WTC11 (cell line): ENCODE data around the gene CHRNA1. TPM values are rescaled to one million over a fixed set of nuclear protein-coding genes. Genes with fewer than 3 reads are reported as not detected.

Experiments
- ATAC-seq: fragments of 200-7000 bp; cut with Tn5 transposase; 2 replicates; pipeline ENCODE4 v1.10.0; 2021; ENCODE audit warnings: mild to moderate bottlenecking, moderate library complexity
- CTCF ChIA-PET: fragments of 300-600 bp; sonication (Branson Sonifier 250); formaldehyde crosslinking; loops from one replicate; lab custom pipeline; 2021; ENCODE audit warnings: antibody characterized with exemption; lab: Charles Lee
- POLR2A ChIA-PET: fragments of 350-600 bp; sonication (Branson Sonifier 250); formaldehyde crosslinking; loops from one replicate; lab custom pipeline; 2021; ENCODE audit warnings: antibody characterized with exemption; lab: Charles Lee
- DNase-seq: peaks from one replicate; pipeline ENCODE4 v3.0.0; 2021; ENCODE audit warnings: low spot score
- H3K27ac Mint-ChIP-seq: 2 replicates; pipeline ENCODE4 v1.8.0; 2021; ENCODE audit warnings: mixed read lengths
- H3K27me3 Mint-ChIP-seq: 2 replicates; pipeline ENCODE4 v1.8.0; 2021; ENCODE audit warnings: low read depth, mild to moderate bottlenecking, moderate library complexity, mixed read lengths
- H3K36me3 Mint-ChIP-seq: 2 replicates; pipeline ENCODE4 v1.8.0; 2021; ENCODE audit warnings: mixed read lengths
- H3K4me1 Mint-ChIP-seq: 2 replicates; pipeline ENCODE4 v1.8.0; 2022; ENCODE audit warnings: mixed read lengths
- H3K4me3 Mint-ChIP-seq: 2 replicates; pipeline ENCODE4 v1.8.0; 2021; ENCODE audit warnings: mild to moderate bottlenecking, moderate library complexity, mixed read lengths
- H3K9me3 Mint-ChIP-seq: 2 replicates; pipeline ENCODE4 v1.8.0; 2021; ENCODE audit warnings: mixed read lengths
- E2F5 ChIP-seq: sonication (generic); formaldehyde crosslinking; IDR thresholded peaks from 2 replicates; pipeline ENCODE4 v1.8.1; 2022; ENCODE audit warnings: mild to moderate bottlenecking, moderate library complexity, missing genetic modification reagents
- ESRRA ChIP-seq: sonication (generic); formaldehyde crosslinking; IDR thresholded peaks from 2 replicates; pipeline ENCODE4 v1.8.1; 2022; ENCODE audit warnings: mild to moderate bottlenecking, missing genetic modification reagents, borderline replicate concordance
- GTF2I ChIP-seq: fragments of 250-450 bp; sonication (Bioruptor Pico); conservative IDR thresholded peaks from 2 replicates; pipeline ENCODE4 v1.4.0; 2021; ENCODE audit warnings: mild to moderate bottlenecking
- HMGA2 ChIP-seq: fragments of 250-450 bp; sonication (Bioruptor Pico); IDR thresholded peaks from 2 replicates; pipeline ENCODE4 v1.4.0; 2021; ENCODE audit warnings: mild to moderate bottlenecking, moderate library complexity
- IRF2 ChIP-seq: sonication (generic); formaldehyde crosslinking; IDR thresholded peaks from 2 replicates; pipeline ENCODE4 v1.8.0; 2022; ENCODE audit warnings: low read depth, missing genetic modification reagents, borderline replicate concordance
- KAT7 ChIP-seq: sonication (generic); formaldehyde crosslinking; IDR thresholded peaks from 2 replicates; pipeline ENCODE4 v1.8.1; 2023; ENCODE audit warnings: missing genetic modification reagents, mild to moderate bottlenecking, borderline replicate concordance
- NR1H2 ChIP-seq: sonication (generic); formaldehyde crosslinking; IDR thresholded peaks from 2 replicates; pipeline ENCODE4 v1.9.0; 2021; ENCODE audit warnings: mild to moderate bottlenecking, moderate library complexity, missing genetic modification reagents
- RORB ChIP-seq: fragments of 250-450 bp; sonication (Bioruptor Pico); IDR thresholded peaks from 2 replicates; pipeline ENCODE4 v1.9.0; 2021; ENCODE audit warnings: mild to moderate bottlenecking
- SMAD3 ChIP-seq: sonication (generic); formaldehyde crosslinking; IDR thresholded peaks from 2 replicates; pipeline ENCODE4 v1.8.0; 2022; ENCODE audit warnings: missing genetic modification reagents, mild to moderate bottlenecking, borderline replicate concordance
- TCF7 ChIP-seq: sonication (generic); formaldehyde crosslinking; IDR thresholded peaks from 2 replicates; pipeline ENCODE4 v1.8.0; 2022; ENCODE audit warnings: mild to moderate bottlenecking, low read depth, missing genetic modification reagents, moderate library complexity
- ZNF423 ChIP-seq: fragments of 250-450 bp; sonication (Bioruptor Pico); IDR thresholded peaks from 2 replicates; pipeline ENCODE4 v2.1.2; 2022; ENCODE audit warnings: mild to moderate bottlenecking, moderate library complexity
- total RNA-seq: library from RNA; stranded (reverse); gene quantifications from 3 replicates; pipeline ENCODE4 v1.2.3, GENCODE V29; 2021
- TF ChIP-seq, protein P1 (sequence below): fragments of 250-450 bp; sonication (Bioruptor Pico); conservative IDR thresholded peaks from 2 replicates; pipeline ENCODE4 v1.9.0; 2021; ENCODE audit warnings: mild to moderate bottlenecking
- TF ChIP-seq, protein P2 (sequence below): sonication (generic); formaldehyde crosslinking; IDR thresholded peaks from 2 replicates; pipeline ENCODE4 v1.8.1; 2023; ENCODE audit warnings: mild to moderate bottlenecking, missing genetic modification reagents, borderline replicate concordance

CHRNA1 gene
- total RNA-seq, 1 experiment from 2014 or later, result not detected

DNA sequence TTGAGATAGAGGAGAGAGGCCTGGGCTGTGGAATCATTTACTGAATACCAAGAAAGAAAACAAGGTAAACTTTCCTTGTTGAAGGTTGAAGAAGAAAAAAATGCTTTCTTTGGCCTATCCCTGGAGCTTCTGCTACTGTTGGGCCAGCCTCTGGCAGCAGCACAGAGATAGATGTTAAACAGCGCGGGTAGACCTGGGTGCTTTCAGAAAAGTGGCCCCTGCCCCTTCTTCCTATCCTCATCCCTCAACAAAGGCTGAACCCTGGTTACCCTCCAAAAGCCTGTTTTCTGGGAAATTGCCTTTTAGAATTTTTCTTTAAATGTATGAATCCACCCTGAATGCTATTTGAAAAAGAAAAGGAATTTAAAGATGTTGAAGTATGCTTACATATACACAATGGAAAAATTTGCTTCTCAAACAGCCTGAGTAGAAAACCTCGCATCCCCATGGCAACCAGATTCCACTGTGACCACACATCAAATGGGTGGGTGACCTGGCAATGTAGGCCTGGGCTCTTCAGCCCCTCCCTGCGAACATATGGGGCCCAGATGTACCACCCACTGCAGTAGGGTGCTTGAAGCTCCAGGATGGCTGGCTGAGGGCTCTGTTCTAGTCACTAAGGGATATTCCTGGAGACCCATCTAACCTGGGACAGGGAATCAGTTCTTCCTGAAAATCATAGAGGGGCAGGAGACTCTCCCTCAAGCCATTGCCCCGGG is 23.4 kb upstream of the CHRNA1 start:
- ATAC-seq (peak; percentile 76), DNase-seq (peak; percentile 68)
- Mint-ChIP-seq H3K4me3 (peak overlapping the region; percentile 18; the same call in 1 of the 2 replicates), H3K27ac (peak overlapping the region; percentile 97), H3K9me3 (0 out of 2 replicates have a peak, but pooled peaks cover 3% of the 10 kb centered on the region), H3K4me1 (peaks cover 69% of the 10 kb centered on the region), H3K27me3 (no peaks in the 10 kb centered on the region), H3K36me3 (peaks cover 5% of the 10 kb centered on the region; the same call in 1 of the 2 replicates)
- POLR2A ChIA-PET, result interaction anchor here (0.5 to 1.3 kb wide), 3 partner anchors 11 to 37 kb away, joined by 3 read pairs; no protein-coding TSS in a partner anchor
- TF ChIP-seq ZNF423 (CRISPR knock-in tag) (peak; percentile 84), KAT7 (CRISPR knock-in tag) (no peak), ESRRA (CRISPR knock-in tag) (no peak)
- CTCF ChIA-PET, result interaction anchor here (0.6 to 5.1 kb wide), 8 partner anchors 12 to 344 kb away, joined by 3 to 45 read pairs (median 4); no protein-coding TSS in a partner anchor

DNA sequence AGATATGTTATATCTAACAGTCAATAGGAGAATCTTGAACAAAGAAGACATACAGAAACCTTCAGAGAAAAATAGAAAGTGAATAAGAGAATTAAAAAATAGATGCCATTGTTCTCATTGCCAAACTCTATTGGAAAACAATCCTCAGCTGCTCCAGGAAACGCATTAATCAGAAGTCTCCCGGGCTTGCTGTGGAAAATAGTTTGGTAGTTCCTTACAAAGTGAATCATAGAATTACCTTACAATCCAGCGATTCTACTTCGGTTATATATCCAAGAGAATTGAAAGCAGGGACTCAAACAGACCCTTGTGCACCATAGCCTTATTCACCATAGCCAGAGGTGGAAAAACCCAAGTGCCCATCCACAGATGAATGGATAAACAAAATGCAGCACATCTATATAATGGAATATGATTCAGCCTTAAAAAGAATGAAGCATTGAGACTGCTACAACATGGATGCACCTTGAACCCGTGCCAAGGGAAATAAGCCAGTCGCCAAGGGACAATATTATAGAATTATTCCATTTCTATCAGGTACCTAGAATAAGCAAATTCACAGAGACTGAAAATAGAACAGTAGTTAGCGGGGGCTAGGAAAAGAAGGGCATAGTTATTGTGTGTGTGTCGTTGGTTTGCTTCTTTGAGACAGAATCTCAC is 21.9 kb upstream of the CHRNA1 start:
- Mint-ChIP-seq H3K36me3 (peaks cover 5% of the 10 kb centered on the region; the same call in 1 of the 2 replicates), H3K27ac (peak overlapping the region; percentile 69; the same call in 1 of the 2 replicates), H3K4me1 (peaks cover 62% of the 10 kb centered on the region)
- DNase-seq, result no peak
- ChIA-PET CTCF (interaction anchor here (1.3 to 5.1 kb wide), 2 partner anchors 10 to 239 kb away, joined by 4 to 45 read pairs; no protein-coding TSS in a partner anchor), POLR2A (interaction anchor here (1.1 kb wide), 1 partner anchor 10 kb away, joined by 3 read pairs; no protein-coding TSS in a partner anchor)
- TF ChIP-seq, protein P1, sequence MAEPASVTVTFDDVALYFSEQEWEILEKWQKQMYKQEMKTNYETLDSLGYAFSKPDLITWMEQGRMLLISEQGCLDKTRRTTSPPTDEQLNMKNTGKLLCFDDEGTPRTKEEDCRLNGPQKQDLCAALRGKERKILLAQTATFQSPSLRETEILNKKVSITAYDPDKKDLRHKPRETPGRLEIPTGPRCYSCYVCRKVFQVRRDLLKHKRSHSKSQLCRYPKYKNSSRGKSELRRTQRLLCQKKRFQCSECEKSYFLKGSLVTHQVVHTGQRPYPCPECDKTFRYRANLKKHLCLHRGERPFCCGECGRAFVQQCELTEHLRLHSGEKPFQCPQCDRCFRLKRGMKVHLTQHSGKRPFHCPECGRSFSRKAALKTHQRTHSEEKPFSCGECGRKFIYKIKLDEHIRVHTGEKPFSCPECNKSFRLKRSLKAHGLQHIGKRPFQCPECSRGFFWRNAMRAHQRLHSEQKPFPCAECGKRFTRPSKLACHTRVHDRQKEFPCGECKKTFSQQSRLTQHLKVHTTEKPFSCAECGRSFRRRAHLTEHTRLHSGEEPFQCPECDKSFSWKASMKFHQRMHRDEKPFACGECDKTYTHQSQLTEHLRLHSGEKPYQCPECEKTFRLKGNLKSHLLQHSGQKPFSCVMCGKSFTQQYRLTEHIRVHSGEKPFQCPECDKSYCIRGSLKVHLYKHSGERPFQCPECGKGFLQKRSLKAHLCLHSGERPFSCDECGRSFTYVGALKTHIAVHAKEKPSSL (CRISPR knock-in tag), result no peak
- no peak for TF ChIP-seq NR1H2
- TF ChIP-seq, all 79 proteins: peak for 0
- no peak for ATAC-seq
- 0 out of 2 replicates have a peak, but pooled peaks cover 3% of the 10 kb centered on the region for H3K9me3 Mint-ChIP-seq
- no peak overlapping the region for H3K4me3 Mint-ChIP-seq
- H3K27me3 Mint-ChIP-seq, result no peaks in the 10 kb centered on the region; the same call in none of the 2 replicates

DNA sequence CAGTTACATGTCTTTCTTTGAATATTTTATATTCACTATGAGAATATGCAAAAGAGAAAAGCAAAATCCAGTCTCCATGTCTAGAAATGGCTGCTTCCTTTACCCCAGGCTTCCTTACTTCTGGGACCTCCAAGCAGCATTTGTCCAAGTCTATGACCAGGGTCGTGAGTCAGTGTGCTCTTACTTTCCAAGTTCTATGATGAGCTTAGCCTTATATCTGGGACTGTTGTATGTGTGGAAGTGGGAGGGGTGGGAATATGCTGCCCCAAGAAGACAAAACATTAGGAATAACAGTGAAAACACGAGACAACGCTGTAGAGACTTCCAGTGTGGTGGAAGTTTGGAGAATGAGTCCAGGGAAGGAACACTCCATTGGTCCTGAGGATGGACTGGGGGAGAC is 21.2 kb upstream of the CHRNA1 start:
- H3K36me3 Mint-ChIP-seq, result peaks cover 5% of the 10 kb centered on the region; the same call in 1 of the 2 replicates
- ATAC-seq (no peak), DNase-seq (no peak)
- H3K9me3 Mint-ChIP-seq, result 0 out of 2 replicates have a peak, but pooled peaks cover 3% of the 10 kb centered on the region
- H3K27me3 Mint-ChIP-seq, result no peaks in the 10 kb centered on the region; the same call in none of the 2 replicates
- no peak for TF ChIP-seq HMGA2 (CRISPR knock-in tag)
- TF ChIP-seq E2F5 (CRISPR knock-in tag), result no peak
- no peak for TF ChIP-seq GTF2I (CRISPR knock-in tag)
- no peak for TF ChIP-seq TCF7 (CRISPR knock-in tag)
- no peak for TF ChIP-seq SMAD3 (CRISPR knock-in tag)
- TF ChIP-seq NR1H2, result no peak
- TF ChIP-seq, protein P2, sequence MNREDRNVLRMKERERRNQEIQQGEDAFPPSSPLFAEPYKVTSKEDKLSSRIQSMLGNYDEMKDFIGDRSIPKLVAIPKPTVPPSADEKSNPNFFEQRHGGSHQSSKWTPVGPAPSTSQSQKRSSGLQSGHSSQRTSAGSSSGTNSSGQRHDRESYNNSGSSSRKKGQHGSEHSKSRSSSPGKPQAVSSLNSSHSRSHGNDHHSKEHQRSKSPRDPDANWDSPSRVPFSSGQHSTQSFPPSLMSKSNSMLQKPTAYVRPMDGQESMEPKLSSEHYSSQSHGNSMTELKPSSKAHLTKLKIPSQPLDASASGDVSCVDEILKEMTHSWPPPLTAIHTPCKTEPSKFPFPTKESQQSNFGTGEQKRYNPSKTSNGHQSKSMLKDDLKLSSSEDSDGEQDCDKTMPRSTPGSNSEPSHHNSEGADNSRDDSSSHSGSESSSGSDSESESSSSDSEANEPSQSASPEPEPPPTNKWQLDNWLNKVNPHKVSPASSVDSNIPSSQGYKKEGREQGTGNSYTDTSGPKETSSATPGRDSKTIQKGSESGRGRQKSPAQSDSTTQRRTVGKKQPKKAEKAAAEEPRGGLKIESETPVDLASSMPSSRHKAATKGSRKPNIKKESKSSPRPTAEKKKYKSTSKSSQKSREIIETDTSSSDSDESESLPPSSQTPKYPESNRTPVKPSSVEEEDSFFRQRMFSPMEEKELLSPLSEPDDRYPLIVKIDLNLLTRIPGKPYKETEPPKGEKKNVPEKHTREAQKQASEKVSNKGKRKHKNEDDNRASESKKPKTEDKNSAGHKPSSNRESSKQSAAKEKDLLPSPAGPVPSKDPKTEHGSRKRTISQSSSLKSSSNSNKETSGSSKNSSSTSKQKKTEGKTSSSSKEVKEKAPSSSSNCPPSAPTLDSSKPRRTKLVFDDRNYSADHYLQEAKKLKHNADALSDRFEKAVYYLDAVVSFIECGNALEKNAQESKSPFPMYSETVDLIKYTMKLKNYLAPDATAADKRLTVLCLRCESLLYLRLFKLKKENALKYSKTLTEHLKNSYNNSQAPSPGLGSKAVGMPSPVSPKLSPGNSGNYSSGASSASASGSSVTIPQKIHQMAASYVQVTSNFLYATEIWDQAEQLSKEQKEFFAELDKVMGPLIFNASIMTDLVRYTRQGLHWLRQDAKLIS (CRISPR knock-in tag), result no peak
- no peak for TF ChIP-seq IRF2
- TF ChIP-seq RORB (CRISPR knock-in tag), result no peak
- TF ChIP-seq, all 79 proteins: peak for 0
- H3K27ac Mint-ChIP-seq, result peak overlapping the region; percentile 85; the same call in 1 of the 2 replicates
- no peak overlapping the region for H3K4me3 Mint-ChIP-seq
- H3K4me1 Mint-ChIP-seq, result peaks cover 62% of the 10 kb centered on the region
- POLR2A ChIA-PET, result no interaction called here
- CTCF ChIA-PET, result interaction anchor here (1.3 kb wide), 1 partner anchor 238 kb away, joined by 4 read pairs; no protein-coding TSS in a partner anchor
